NCI-H748 (cell line): ENCODE results near the gene IRF1.

Source experiments
- DNase-seq: peaks from one replicate; lab custom pipeline; 2025; ENCODE audit not compliant: unreplicated experiment; lab: John Stamatoyannopoulos, UW

Gene IRF1

DNA sequence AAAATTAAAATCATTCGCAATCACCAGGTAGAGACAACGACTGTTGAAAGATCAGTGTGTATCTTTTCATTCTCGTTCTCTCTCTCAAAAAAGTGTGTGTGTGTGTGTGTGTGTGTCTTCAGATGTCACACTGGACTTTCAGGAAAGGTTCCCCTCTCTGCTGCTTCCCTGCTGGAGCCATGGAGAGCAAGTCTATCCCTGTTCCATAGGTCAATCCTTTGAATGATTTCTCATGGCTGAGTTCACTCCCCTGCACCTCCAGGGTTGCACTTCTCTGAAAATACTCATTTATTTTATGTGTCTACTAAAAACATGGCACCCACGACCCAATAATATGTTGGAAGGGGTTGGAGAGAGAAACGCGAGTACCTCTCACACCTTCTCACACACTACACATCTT is 28.2 kb downstream of the IRF1 start:
- no peak for DNase-seq

DNA sequence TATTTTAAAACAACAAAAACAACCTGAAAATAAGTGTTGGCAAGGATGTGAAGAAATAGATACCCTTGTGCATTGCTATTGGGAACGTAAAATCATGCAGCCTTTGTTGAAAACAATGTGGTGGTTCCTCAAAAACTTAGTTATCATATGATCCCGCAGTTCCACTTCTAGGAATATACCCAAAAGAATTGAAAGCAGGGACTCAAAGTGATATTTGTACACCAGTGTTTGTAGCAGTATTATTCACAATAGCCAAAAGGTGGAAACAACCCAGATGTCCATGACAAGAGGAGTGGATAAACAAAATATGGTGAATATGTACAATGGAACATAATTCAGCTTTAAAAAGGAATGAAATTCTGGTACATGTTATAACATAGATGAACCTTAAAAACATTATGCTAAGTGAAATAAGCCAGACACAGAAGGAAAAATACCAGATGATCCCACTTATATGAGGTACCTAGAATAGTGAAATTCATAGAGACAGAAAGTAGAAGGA is 29.0 kb downstream of the IRF1 start:
- DNase-seq, result no peak

DNA sequence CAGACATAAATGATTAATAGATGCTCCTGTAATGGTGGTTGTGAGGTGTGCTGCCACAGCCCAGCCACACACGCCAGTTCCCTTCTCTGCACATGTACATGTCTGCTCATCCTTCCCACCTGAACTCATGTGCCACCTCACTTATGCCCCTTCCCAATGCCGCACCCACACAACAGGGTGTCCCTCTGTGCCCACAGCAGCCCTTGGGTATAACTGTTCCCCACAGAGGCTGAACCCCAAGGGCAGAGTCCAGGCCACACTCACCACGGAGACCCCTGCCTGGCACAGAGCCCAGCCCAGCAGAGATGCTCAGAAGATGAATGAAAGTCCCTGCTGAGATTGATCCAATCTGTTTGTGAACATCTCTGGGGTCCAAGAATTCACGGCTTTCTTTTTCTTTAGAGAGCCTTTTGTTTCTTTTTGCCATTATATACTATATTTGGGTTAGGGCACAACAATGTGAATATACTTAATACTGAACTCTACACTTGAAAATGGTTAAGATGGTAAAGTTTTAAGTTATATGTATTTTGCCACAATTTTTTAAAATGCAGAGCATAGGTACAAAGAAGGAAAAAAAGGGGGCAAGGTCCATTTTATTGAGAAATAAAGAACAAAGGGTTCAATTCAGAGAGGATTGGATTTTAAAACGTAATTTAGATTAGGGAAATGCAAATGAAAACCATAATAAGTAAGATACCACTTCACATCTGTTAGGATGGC is 29.6 kb downstream of the IRF1 start:
- DNase-seq, result no peak

DNA sequence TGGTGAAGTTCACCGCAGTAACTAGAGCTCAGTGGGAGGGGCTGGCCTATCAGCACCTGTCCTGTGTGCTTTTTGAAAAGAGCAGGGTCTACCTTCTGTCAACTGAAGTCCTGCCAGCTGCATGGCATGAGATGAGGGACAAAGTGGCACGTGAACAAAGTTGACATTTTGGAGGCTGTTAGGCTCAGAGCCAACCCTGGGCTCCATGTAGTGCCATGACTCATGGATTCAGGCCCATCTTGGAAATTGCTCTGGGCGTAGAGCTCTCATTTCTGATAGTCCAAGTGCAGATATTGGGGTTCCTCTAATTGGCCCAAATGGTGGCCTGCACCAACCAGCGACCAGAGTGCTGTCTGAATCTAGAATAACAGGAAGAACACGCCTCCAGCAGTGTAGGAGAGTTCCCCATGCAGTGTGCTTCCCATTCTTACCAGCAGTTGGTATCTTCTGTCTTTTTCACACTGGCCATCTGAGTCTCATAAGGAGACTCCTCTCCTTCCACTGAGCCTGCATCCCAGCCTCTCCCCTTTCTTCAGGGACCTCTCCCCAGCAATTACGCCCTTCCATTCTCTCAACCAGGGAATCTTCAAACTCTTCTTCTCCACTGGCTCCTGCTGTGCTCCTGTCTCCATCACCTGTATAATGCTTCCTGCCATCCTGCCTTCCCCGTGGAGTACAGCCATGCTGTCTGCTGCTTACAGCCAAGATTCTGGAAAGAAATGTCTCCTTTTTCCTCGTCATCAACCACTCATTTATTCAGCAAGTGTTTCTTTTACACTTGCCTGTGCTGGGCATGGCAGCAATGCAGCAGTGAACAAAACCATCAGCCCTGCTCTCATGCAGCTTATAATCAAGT is 30.4 kb downstream of the IRF1 start:
- no peak for DNase-seq

DNA sequence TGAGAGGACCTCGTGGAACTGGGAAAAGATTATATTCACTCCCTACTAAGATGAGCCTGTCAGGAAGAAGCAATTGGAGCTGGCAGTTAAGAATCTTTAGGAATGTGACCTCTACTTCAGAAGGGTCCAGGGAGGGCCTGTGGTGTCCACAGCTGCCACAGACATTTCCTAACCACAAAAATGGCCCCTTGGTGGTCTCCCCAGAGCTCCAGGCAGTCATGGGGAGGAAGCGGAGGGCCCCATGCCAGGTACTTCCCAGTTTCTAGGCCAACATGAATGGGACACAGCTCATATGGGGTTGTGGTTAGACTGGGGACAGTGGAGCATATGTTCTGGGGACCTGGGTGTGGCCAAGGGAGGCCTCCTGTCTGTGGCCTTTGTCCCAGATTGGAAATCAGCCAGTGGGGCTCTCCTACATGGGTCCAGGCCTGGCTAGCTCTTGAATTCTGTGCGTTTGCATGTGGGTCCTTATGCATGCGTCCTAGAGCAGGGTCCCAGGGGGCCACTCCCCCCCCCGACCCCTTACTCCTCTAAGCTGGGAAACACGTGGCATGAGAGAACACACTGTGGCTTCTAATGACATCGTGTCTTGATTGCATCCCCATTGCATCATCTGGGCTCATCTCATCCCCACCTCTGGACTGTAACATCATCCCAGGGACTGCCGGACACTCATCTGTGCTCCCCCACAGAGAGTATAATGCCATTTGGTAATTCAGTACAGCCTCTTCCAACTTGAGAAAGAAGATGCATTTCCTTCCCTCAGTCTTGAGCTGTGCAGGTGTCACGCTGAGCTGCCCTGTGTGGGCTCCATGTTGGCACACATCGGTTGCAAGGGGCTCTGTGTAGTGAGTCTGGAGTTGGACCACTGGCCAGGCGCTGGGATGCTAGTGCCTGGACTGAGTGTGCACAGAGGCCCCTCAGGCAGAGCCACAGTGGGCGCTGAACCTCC is 31.3 kb downstream of the IRF1 start:
- DNase-seq, result no peak

DNA sequence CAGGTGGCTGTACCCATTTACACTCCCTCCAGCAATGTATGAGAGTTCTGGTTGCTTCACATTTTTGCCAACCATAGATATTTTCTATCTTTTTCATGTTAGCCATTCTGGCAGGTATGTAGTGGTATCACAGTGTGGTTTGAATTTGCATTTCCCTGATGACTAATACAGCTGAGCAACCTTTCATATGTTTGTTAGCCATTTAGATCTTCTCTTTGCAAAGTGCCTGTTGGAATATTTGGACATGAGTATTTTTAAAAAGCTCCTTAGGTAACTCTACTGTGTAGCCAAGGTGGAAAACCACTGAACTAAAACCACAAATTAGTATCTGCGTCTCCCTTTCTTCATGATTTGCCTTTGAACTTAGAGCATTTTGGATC is 31.9 kb downstream of the IRF1 start:
- no peak for DNase-seq

DNA sequence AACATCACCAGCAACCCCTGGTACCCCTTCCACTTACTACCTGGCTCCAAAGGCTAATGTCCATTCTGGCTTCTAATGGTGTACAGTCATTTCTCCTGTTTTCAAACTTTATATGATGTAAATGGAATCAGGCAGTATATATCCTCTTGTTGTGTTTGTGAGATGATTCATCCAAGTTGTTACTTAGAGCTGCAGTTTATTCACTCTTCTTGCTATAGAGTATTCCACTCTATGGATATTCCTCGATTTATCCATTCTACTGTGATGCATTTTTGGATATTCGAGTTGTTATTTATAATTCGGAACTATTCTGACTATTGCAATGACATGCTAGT is 32.4 kb downstream of the IRF1 start:
- no peak for DNase-seq

DNA sequence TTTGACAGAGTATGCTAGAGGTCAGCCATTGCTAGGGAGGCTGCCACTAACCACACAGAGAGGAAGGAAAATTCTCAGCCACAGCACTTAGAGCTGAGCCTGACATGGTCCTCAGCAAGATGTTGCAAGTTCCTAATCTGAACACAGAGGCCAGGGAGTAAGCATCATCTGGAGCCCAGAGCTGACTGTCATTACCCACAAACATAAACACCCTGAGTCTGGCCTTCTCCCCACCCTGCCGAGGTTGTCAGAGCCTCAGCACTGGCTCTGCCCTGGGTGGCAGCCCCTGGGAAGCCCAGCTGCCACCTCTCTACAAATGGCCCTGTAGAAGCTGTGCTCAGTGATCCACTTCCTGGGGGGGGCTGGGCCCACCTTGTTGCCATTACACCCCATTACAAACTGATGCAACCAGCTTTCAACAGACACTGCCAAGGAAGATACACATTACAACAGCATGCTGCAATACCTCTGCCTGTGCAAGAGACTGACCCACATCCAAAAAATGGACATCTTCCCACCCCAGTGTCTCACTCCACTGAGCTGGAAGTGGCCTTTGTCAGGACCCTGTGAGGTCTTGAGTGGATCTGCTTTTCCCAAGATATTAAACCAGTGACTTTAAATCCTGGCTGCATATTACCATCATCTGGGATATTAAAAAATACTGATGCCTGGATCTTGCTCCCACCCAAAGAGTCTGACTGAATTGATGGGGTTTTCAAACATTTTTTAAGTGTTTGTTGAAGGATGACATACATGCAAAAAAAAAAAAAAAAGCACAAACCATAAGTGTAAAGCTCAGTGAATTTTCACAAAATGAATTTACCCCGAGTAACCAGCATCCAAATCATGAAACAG is 33.0 kb downstream of the IRF1 start:
- DNase-seq, result no peak

DNA sequence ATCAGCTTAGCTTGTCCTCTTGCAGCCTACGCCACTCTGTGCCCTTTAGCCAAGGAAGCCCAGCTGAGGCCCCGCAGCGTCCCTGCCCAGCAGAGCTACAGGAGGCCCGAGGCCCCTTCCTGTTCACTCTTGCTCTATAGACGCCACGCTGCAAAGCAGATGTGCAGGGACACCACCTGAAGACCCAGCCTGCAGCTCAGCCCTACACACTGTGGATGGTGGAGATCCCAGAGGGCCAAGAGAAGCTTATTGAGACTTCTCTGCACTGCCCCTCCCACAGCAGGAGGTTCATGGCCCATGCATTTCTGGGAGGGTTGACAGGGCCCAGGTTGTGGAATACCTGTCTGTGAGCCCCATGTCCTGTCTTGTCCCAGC is 33.6 kb downstream of the IRF1 start:
- no peak for DNase-seq

DNA sequence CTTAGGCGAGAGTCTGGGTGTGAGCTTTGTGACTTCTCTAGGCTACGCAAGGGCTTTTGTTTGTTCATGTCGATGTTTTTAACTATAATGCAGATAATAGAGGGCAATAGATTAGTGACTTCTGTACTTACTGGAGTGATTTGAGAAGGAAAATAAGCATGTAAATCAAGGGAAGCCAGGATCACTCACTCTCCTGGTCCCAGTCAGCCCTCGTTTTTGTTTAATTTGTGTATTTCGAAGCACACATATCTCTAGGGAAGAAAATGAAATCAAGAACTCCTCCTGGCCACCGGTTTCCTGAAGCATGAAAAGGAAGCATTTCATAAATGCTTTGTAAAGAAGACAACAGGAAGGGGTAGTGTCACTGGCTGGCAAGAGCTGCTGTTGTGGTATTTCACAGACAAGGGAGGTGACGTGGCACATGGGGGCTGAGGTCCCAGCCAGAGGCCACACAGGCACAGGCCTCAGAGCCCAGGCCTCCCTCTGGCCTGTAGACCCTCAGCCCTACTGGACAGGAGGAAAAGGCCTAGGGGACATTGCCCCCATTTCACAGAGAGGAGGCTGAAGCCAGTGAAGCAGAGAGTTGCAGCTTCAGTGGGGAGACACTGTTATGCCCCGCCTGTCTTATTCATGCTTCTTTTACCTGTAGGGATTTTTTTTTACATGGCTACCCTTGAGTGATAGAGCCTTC is 34.1 kb downstream of the IRF1 start:
- DNase-seq, result no peak

DNA sequence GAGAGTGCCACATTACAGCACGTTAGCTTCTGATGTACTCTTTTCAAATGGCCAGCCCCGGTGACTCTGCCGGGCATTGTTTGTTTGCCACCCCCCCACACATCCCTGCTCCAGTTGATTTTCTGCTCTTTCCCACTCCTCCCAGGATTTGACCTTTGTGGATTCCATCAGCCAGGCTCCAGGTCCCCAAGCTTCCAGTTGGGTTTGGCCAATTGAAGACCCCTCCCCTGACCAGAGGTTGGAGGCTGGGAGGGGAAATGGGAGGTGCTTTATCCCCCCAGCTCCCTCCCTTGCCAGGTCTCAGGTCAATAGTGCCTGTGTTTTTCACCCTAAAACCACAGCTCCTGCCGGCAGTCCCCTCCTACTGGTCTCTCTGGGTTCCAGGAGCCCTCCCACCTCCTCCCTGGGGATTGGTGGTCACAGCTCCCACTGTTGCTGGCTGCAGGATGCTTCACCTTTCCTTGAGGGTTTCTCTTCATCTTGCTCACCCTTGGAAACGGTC is 34.9 kb downstream of the IRF1 start:
- DNase-seq, result no peak

DNA sequence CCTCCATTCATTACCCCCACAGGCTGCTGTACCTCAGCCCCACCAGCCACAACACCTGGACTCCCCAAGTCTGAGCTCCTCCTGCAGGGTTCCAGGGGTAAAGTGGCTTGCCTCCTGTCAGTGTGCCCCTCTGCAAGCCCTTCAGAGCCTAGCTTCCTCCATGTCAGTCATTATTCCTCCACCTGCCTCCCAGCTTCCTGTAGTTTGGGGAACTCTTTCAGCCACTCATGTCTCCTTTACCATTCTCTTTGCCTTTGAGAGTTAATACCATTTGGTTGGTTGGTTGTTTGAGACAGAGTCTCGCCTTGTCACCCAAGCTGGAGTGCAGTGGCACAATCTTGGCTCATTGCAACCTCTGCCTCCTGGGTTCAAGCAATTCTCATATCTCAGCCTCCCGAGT is 36.2 kb downstream of the IRF1 start:
- DNase-seq, result no peak

DNA sequence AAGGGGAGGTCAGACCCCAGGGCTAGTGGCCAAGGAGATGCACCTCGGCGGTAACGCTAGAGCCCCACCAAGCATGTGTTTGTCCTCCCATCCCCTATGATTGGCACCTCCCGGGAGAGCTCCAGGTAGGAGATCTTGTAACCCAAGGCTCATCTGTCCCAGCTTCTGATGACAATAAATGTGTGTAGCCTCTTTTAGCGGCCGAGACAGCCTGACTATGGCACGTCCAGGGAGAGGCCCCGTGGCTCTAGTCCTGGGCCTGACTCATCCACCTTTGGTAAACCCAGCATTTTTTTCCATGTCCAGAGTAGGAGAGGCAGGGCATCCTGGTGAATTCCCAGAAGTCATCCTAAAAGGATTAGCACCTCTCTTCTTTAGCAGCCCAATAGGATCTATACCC is 39.2 kb downstream of the IRF1 start:
- DNase-seq, result no peak

DNA sequence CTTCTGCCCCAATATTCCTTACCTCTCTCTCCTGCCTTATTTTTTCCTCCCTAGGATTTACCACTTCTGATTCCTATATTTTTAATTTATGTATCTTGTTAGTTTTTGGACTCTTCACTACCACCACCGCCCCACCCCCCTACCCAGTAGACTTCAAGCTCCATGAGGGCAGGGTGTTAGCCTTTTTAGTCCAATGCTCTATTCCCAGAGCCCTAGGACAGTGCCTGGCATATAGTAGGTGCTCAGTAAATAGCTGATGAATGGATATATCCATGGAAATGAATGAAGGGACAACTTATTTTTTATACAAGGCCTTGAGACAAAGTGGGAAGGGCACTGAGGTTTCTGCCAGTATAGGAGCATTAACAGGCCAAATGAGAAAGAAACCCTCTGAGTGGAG is 41.5 kb downstream of the IRF1 start:
- no peak for DNase-seq

DNA sequence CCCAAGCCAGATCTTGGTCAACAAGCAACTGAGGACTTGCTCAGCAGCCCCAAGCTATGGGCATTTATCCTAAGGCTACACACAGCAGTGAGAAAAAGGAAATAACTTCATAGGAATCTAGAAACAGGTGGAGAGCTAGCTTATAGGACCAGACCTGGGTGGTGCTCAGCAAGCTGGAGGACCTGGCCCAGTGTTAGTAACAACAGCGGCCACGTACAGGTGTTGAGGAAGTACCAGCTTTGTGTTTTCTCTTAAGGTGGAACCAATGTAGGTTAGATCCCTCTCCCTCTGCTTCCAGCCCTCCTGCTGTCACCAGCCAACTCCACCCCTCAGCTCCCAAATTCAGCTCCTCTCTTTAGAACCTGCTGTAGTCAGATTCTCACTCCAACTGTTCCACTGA is 43.4 kb downstream of the IRF1 start:
- no peak for DNase-seq

DNA sequence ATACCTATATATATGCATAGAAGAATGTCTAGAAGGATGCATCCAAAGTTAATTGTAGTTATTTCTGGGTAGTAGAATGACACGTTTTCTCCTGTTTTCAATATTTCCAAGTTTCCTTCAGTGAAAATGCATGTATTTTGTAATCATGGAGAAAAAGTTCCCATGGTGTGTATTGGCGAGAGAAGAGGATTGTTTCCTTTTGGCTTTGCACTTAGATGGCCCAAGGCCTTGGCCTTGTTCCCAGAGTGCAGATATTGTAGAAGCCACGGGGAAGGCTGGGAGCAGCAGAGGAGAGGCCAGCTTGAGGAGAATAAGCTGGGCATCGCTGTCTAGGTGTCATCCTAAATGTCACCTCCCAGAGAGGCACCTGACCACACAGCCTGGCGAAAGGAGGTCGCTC is 44.0 kb downstream of the IRF1 start:
- DNase-seq, result no peak

DNA sequence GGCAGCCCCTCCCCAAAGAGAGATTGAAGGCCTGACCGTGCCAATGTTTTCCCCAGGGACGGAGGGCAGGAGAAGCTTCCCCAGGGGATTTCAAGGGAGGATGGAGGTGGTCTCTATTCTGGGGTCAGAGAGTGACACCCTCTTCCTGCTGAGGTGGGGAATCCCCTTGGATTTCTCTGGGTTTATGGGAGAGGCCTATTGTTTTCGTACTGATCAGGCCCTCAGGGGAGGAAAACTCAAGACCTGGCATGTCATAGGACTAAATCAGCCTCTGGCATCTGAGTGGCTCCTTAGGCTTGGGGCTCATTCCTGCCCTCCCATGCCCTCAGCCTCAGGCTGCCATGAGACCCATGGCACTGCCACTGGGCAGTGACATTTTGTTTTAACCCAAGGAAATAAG is 44.6 kb downstream of the IRF1 start:
- no peak for DNase-seq

DNA sequence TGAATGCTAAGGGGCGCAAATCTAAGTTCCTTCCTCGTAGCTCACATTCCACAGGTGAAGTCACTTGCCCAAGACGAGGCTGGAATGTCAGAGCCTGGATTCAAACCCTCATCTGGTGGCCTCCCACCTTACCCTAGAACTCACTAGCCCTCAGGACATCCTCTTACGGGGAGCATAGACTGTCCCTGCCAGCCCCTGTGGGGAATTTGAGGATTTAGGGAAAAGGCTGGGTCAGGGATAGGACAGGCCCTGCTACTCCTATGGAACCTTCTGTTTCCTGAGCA is 45.0 kb downstream of the IRF1 start:
- DNase-seq, result no peak

DNA sequence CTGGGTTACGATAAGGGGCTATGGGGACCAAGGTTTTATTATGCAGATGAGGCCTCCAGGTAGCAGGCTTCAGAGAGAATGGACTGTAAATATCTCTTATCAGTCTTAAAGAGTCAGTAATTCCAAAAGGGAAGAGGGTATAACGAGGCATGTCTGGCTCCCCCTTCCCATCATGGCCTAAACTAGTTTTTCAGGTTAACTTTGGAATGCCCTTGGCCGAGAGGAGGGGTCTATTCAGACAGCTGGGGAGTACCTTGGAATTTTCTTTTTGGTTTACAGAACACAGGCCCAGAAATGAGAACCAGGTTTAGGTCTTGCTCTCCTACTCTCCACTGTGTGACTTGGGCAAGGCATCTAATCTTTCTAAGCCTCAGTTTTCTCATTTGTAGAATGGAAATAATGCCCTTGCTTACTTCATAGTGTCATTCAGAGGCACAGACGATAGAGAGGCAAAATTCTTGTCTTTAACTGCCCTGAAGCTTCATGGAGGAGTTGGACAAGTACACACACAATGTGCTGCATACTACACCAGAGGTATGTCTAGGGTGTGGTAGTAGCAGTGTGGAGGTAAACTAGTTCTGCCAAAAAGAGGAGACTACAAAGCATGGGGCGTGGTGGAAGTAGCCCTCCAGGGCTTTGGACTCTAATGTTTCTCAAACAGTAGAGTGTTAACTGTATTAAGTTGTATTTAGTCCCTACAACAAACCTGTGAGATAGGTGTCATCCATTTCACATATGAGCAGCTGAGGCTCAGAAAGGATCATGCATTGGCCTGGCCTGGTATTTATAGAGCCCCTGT is 45.5 kb downstream of the IRF1 start:
- no peak for DNase-seq
